ENCODE results near the gene GTF2A2.
"Not testable (repeated sequence)": the region's sequence is repeated elsewhere in the genome, so short reads cannot be mapped to it uniquely, and the experiment has no call there.

GTF2A2 gene

DNA sequence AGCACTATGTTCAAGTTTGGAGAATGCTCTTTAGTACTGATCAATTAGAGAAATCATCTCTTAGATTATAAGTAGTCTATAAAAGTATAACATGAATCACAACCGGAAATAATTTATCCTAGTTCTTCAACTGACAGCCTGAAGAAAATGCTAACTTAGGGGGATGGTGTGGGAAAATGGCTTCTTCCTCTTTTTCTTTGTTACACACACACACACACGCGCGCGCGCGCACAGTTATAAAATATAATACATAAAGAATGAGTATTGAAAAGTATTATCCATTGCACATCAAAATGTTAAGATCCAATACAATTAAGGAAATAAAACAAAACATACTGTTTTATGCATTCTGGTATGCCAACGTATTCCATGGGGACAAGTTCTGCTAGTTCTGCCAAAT lies 11.2 kb upstream of the GTF2A2 start:
- no peak for DNase-seq

DNA sequence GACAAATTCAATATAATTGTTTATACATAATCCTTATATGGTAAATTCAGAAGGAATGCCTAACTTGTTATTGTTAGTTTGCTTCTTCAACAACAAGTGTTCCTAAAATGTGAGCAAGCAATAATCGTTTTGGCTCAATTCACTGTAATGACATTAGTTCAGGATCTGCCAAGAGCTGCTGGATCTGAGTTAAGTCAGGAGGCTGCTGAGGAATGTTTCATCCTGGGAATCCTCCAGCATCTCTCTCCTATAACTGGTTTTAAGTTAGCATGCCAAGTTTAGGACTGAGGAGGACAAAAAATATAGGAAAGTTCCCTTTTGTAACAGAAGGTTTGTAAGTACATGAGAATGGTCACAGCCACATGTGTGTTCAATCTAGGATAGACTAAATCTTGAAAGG lies 4.9 kb upstream of the GTF2A2 start:
- no peak for DNase-seq

DNA sequence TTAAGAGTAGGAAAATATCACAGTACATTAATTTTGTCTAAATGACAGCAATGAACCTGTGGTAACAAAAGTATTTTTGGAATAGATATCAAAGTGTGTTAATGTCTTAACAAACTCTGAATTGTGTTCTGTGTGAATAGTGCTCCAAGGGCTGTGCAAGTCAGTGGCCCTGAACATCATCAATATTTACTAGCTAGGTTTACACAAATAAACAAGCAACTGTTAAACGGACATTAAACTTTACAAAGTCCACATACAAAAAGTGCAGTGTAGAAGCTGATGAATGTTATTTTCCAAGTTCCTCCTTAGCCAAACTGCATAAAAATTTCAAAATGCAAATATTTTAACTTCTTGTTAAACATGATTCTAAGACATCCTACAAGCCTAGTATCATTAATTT lies 2.1 kb upstream of the GTF2A2 start:
- DNase-seq = no peak

DNA sequence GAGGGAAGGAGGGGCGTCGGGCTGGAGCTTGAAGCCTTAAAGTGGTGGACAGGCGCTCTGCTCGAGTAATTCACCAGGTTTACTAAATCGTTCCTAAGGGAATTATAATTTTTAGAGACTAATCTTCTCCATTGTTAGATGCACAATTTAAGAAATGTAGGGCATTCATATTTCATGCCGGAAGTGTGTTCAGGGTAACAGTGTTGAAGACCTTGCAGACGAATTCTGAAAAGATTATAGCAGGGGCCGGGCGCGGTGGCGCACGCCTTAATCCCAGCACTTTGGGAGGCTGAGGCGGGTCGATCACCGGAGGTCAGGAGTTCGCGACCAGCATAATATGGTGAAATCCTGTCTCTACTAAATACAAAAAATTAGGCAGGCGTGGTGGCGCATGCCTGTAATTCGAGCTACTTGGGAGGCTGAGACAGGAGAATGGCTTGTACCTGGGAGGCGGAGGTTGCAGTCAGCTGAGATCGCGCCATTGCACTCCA lies 365 bp upstream of the GTF2A2 start:
- DNase-seq = no peak

DNA sequence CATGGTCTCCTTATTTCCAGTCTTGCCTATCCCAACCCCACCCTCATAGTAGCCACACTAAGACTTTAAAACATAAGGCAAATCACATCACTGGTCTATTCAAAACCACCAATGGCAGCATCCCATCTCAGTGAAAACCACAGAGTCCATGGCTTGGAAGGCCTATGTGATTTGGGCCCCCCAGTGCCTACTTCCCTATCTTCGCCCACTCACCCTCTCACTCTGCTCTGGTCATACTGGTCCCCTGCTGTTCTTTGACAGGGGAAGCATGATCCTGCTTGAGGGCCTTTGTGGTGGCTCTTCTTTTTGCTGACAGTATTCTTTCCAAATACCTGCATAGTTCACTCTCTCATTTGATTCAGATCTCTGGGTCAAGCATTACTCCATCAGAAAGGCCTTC lies 3.3 kb downstream of the GTF2A2 start:
- no peak for DNase-seq

DNA sequence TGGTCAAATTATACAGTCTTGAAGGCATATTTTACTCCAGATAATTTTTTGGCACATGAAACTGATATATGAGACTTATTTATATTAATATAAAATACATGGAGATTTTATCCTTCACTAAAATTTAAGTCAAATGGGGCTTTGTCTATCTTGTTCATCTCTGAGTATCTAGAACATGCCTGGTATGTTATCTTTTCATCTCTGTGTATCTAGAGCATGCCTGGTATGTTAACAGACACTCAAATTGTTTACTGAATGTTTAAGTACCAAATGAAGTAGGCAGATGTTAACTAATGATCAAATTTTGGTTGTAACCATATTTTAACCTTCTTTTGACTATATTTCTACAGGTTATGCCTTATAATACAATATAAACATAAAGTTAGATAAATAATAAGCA lies 7.7 kb downstream of the GTF2A2 start:
- DNase-seq = no peak

DNA sequence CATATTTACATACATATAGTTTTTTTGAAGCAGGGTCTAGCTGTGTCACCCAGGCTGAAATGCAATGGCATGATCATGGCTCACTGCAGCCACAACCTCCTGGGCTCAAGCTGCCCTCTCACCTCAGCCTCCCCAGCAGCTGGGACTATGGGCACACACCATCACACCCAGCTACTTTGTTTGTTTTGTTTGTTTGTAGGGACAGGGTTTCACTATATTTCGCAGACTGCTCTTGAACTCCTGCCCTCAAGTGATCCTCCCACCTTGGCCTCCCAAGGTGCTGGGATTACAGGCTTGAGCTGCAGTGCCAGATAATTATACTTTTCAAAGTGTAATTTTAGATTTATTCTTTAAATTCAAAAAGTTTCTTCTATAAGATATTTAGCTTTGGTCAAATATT lies 10.2 kb downstream of the GTF2A2 start:
- no peak for DNase-seq

DNA sequence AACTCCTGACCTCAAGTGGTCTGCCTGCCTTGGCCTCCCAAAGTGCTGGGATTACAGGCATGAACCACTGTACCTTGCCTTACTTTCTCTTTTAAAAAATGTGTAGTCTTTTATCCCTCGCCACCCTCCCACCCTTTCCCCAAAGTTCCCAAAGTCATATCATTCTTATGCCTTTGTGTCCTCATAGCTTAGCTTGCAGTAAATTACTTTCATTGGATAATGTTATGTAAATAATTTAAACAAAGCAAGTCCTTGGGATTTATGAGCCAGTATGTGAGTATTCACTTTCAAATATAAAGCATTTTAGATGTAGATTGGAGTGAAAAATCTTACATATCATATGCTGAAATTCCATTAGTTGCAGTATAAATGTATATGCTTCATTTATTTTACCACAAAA lies 11.0 kb downstream of the GTF2A2 start:
- no peak for DNase-seq

DNA sequence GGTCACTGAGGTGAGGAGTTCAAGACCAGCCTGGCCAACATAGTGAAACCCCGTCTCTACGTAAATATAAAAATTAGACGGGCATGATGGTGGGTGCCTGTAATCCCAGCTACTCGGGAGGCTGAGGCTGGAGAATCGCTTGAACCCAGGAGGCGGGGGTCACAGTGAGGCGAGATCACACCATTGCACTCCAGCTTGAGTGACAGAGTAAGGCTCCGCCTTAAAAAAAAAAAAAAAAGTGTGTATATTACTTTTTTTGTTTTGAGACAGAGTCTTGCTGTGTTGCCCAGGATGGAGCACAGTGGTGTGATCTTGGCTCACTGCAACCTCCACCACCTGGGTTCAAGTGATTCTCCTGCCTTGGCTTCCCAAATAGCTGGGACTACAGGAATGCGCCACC lies 11.5 kb downstream of the GTF2A2 start:
- not testable (repeated sequence) for DNase-seq

DNA sequence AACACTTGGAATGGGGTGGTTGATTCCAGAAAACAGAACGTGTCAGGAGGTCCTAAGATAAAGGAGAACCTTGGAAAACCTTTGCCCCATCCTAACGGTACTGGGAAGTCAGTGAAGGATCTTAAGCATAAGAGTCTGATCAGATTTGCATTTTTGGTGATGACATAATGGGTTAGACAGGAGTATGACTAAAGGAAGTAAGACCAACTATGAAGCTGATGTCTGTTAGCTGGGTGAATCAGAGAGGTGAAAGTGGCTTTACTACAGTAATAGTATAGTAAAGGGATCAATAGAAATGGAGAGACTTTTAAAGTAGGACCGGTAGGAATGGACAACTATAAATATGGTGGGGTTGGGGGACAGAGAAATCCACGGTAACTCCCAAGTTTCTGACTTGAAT lies 12.6 kb downstream of the GTF2A2 start:
- DNase-seq = no peak

DNA sequence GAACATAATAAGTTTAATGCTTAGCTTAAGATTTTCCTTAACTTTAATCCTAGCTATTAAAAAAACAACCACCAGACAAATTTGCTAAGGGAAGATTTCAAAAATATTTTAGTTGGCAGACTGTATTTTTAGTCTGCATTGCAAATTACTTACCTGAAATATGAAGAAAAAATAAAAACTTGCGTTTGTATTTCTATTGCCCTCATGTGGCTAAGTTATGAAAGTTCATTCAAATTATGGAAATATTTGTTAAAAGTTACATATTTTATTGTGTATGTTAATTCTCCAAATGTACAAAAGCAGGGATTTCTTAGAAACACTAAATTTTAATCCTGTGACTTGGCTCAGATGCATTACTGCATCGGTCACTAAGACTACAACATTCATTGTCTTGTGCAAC lies 15.0 kb downstream of the GTF2A2 start:
- no peak for DNase-seq

DNA sequence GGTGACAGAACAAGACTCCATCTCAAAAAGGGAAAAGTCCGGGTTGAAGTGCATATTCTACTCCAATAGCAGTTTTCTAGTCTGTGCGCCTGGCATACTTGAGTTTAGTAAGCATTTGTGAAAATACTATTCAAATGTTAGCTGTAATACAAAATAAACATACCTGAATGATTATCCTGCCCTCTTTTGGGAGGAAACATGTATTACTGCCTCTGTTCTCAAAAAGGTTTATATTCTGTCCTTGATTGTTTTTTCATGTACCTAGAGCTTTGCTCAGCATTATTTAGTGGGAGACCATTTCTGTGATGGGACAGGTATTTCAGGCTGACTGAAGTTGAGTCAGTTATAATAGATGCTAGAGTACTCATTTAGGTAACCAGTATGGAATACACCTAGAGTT lies 19.8 kb downstream of the GTF2A2 start:
- DNase-seq = not testable (repeated sequence)

DNA sequence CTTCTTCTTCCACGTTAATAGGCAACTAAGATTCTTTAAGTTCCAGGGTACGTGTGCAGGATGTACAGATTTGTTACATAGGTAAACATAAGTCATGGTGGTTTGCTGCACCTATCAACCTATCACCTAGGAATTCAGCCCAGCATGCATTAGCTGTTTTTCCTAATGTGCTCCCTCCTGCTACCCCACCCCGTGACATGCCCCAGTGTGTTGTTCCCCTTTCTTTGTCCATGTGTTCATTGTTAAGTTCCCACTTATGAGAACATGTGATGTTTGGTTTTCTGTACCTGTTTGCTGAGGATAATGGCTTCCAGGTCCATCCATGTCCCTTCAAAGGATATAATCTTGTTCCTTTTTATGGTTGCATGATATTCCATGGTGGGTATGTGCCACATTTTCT lies 21.1 kb downstream of the GTF2A2 start:
- no peak for DNase-seq

DNA sequence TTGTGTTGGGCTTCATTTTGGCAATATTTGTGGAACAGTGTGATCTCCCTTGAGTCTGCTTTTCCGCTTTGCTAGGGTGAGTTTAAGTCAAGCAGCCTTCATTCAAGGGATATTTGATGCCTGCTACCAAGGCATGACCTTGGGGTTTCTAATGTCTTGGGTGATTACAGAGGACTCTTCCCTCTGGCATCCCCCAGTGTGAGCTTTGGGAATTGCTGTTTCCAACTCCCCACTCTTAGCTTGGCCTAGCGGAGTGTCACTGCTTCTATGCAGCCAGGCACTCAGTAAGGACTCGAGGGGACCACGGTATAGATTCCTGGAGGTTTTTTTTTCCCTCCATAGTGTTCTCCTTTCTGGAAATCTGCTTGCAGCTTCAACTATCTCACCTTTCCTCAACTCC lies 24.6 kb downstream of the GTF2A2 start:
- no peak for DNase-seq

DNA sequence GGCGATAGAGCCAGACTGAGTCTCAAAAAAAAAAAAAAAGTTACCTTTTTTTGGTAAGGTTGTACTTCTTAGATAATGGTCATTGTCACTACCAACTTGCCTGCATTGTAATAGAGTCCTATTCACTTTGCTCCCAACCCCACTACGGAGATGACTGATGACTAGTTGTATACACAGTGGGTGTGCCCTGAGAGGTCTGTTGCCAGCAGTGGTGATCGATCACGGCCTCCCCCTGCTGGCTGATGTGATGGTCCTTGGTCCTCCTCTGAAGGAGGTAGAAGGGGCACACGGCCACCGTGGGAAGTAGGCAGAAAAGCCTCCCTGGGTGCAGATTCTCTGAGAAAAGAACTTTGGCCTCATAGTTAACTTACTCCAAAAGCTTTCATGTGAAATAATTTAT lies 35.0 kb downstream of the GTF2A2 start:
- DNase-seq = peak; percentile 69

DNA sequence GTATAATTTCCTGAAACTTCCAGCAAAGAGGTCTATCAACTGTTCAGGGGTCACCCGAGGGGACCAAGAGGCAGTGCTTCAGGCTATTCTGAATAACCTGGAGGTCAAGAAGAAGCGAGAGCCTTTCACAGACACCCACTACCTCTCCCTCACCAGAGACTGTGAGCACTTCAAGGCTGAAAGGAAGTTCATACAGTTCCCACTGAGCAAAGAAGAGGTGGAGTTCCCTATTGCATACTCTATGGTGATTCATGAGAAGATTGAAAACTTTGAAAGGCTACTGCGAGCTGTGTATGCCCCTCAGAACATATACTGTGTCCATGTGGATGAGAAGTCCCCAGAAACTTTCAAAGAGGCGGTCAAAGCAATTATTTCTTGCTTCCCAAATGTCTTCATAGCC lies 38.9 kb downstream of the GTF2A2 start:
- DNase-seq = no peak

DNA sequence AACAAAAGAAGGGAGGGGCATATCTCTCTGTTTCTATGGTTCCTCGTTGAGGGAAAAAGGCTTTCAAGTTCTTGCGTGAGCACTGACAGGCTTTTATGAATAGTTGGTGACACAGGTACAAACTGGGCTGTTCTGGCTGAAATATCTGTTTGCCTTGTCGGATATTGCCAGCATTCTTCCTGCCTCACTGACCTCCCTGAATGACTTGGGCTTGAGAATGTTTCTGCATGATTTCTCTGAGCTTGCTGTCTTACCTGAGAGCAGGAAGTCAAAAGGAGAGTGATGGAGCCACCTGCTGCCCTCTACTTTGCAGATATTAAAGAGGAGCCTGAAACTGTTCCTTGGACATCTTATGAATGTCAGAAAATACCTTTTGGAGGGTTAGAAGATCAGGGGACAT lies 40.9 kb downstream of the GTF2A2 start:
- DNase-seq = no peak

DNA sequence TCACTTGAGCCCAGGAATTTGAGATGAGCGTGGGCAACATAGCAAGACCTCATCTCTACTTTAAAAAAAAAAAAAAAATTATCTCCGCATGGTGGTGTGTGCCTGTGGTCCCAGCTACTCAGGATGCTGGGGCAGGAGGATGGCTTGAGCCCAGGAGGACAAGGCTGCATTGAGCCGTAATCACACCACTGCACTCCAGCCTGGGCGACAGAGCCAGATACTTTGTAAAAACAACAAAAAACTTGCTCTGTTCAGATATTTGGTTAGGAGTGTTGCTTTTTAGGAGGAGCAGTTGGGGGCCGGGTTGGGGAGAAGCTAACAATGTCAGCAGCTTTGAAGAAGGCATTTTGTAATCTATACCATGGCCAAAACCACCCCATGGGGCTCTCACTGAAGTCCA lies 41.7 kb downstream of the GTF2A2 start:
- no peak for DNase-seq

DNA sequence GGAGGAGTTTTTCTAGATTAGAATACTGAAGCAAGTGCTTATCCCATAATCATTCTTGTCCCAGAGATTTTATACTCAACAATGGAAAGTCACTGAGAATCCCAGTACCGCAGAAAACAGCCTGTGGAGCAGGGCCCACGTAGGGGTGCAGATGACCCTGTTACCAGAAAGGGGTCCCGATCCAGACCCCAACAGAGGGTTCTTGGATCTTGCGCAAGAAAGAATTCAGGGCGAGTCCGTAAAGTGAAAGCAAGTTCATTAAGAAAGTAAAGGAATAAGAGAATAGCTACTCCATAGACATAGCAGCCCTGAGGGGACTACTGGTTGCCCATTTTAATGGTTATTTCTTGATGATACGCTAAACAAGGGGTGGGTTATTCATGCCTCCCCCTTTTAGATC lies 43.2 kb downstream of the GTF2A2 start:
- DNase-seq = no peak

DNA sequence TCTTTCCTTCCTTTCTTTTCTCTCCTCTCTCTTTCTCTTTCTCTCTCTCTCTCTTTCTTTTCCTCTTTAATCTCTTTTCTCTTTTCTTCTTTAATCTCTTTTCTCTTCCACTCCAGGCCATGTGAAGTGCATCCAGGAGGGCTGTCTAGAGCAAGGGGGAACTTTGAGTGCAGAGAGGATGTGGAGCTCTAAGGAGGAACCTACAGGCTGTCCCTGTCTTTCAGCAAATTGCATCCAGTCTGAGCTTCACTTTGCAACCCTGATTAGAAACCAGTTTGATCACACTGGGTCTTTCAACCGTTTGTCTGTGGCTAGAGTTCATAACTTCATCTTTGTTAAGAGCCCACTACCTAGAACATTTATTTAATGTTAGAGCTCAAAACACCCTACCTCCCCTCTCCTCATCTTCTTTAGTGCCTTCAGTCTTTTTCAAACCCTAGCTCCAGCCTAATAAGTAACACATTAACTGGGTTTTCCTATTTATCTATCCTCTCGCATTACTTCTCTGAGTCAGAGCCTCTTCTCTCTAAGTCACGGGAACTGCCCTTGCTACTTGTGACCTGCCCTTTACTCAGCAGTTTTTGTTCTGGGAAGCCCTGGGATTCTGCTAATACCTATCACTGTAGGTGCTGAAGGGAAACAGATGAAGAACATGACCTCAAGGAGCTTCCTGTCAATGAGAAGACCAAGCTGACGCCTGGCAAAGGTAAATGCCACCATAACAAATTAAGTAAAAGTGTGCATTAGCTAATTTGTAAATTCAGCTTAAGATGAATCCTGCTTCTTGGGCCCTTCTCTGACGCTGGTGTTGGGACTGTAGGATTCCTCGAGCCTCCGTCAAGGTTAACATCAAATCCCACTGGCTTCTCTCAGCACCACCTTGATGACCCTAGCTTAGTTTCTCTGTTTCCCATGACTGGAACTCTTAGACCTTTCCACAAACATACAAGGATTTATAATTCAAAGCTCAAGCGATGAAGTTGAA lies 45.7 kb downstream of the GTF2A2 start, which contains the start of gene GCNT3:
TSS of gene GCNT3 (plus strand) at position 508 of the 985 bp plus-strand sequence. CDS start 6,456 bp downstream, outside the sequence.
- DNase-seq = no peak

DNA sequence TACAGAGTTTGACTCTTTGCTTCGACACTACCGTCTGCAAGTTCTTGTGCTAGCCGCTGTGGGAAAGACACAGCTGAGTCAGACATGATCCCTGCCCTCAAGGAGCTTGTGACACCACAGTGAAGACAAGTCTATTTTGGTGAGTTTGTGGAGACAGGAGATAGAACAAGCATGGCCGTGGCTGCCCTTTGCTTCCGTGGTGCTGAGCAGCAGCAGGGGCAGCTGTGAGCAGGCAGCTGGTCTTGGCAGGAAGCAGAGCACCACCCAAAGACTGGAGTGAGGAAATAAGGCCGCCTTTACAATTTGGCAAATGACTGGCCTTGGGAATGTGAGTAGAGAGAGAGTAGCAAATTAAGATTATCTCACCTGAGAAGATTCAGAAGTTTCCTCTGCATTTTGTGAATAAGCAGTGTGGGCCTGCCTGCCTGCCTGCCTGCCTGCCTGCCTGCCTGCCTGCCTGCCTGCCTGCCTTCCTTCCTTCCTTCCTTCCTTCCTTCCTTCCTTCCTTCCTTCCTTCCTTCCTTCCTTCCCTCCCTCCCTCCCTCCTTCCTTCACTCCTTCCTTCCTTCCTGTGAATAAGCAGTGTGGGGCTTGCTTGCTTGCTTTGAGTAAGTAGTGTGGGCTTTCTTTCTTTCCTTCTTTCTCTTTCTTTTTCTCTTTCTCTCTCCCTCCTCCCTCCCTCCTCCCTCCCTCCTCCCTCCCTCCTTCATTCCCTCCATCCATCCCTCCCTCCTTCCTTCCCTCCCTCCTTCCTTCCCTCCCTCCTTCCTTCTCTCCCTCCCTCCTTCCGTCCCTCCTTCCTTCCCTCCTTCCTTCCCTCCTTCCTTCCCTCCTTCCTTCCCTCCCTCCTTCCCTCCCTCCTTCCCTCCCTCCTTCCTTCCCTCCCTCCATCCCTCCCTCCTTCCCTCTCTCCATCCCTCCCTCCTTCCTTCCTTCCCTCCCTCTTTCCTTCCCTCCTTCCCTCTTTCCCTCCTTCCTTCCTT lies 47.3 kb downstream of the GTF2A2 start:
- DNase-seq = no peak

DNA sequence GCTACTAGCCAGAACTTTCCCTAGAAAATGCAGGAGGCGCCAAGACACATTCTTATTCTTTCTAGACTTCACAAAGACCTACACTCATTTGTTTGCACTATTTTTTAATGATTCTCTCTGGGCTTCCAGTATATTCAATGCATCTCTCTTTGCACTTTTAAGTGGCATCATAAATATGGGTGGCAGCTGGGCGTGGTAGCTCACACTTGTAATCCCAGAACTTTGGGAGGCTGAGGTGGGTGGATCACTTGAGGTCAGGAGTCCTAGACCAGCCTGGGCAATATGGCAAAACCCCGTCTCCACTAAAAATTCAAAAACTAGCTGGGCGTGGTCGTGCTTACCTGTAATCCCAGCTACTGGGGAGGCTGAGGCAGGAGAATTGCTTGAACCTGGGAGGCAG lies 51.3 kb downstream of the GTF2A2 start:
- no peak for DNase-seq

DNA sequence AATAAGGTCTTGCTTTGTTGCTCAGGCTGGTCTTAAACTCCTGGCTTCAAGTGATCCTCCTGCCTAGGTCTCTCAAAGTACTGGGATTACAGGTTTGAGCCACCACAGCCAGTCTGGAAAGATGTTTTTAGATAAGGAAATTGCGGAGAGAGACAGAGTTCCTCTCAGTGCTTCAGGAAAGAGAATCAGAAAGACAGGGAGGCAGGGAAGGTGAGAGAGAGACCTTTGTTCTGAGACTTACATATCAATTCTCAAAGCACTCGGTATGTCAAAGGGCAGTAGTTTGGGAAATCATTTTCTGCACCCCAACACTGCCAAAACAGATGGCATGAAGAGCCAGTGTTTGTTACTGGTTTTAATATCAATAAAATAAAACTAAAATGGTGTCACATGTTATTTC lies 58.9 kb downstream of the GTF2A2 start:
- no peak for DNase-seq
